HG03066 (cell line): Measurements from ENCODE around the gene CCDC106.

Experiments
- ATAC-seq: cut with Tn5 transposase; IDR thresholded peaks from one replicate; pipeline ENCODE4 v1.9.1; 2021; ENCODE audit warnings: low read depth; ENCODE audit not compliant: unreplicated experiment

The CCDC106 gene

GRCh38 chr19:55693336-55693974 lies 45.4 kb downstream of the CCDC106 start:
- no peak for ATAC-seq

GRCh38 chr19:55694241-55694655 lies 46.2 kb downstream of the CCDC106 start:
- no peak for ATAC-seq

- no peak for ATAC-seq
Observed at GRCh38 chr19:55694656-55695491, 46.9 kb downstream of the CCDC106 start.

GRCh38 chr19:55695511-55696290 lies 47.7 kb downstream of the CCDC106 start:
- no peak for ATAC-seq

GRCh38 chr19:55696301-55697068 lies 48.5 kb downstream of the CCDC106 start:
- no peak for ATAC-seq

- no peak for ATAC-seq
Observed at GRCh38 chr19:55697069-55697440, 49.0 kb downstream of the CCDC106 start.

GRCh38 chr19:55697698-55698097 lies 49.7 kb downstream of the CCDC106 start:
- no peak for ATAC-seq

GRCh38 chr19:55698256-55698655 lies 50.2 kb downstream of the CCDC106 start:
- no peak for ATAC-seq

- ATAC-seq, result no peak
Observed at GRCh38 chr19:55699221-55699620, 51.2 kb downstream of the CCDC106 start.

- ATAC-seq, result no peak
Observed at GRCh38 chr19:55700813-55701212, 52.8 kb downstream of the CCDC106 start.

- no peak for ATAC-seq
Observed at GRCh38 chr19:55702131-55702627, 54.2 kb downstream of the CCDC106 start.
